Measurements from ENCODE around the gene PSME3IP1. TPM values are rescaled to one million over a fixed set of nuclear protein-coding genes. Genes with fewer than 3 reads are reported as not detected.

Gene PSME3IP1
- total RNA-seq, 1 donor = 70.2 TPM

DNA sequence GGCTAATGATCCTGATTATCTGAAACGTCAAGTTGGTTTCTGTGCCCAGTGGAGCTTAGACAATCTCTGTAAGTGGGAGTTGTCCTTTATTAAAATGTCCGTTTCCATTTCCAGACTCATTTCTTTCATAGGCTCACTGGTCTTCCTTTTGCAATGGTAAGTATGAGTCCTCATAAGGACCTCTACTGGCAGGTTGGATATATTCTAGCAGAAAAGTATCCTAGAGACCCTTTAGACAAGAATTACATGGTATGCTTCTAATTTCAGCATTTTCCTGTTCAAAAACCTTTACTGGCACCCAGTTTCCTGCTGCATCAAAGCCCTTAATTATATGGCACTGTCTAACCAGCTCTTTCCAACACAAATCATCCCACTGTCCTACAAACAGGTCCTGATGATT lies 31.1 kb upstream of the PSME3IP1 start:
- H4K20me1 ChIP-seq (ENCODE audit: insufficient read depth, low read length) = no peaks in the 10 kb centered on the region
- TF ChIP-seq, protein P1, sequence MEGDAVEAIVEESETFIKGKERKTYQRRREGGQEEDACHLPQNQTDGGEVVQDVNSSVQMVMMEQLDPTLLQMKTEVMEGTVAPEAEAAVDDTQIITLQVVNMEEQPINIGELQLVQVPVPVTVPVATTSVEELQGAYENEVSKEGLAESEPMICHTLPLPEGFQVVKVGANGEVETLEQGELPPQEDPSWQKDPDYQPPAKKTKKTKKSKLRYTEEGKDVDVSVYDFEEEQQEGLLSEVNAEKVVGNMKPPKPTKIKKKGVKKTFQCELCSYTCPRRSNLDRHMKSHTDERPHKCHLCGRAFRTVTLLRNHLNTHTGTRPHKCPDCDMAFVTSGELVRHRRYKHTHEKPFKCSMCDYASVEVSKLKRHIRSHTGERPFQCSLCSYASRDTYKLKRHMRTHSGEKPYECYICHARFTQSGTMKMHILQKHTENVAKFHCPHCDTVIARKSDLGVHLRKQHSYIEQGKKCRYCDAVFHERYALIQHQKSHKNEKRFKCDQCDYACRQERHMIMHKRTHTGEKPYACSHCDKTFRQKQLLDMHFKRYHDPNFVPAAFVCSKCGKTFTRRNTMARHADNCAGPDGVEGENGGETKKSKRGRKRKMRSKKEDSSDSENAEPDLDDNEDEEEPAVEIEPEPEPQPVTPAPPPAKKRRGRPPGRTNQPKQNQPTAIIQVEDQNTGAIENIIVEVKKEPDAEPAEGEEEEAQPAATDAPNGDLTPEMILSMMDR (IDR thresholded peaks at IDR 0.05; ENCODE audit: extremely low read depth, low read depth, low read length) = no peak
- no peaks in the 10 kb centered on the region for H3K79me2 ChIP-seq (ENCODE audit: insufficient read depth, low read length)
- H3K4me1 ChIP-seq (ENCODE audit: insufficient read depth, low read length) = no peaks in the 10 kb centered on the region
- no peak overlapping the region for H3K4me3 ChIP-seq (ENCODE audit: insufficient read depth, low read length)
- no peak for DNase-seq (ENCODE audit: insufficient read length, low spot score, missing footprints)
- H2AFZ ChIP-seq (ENCODE audit: low read length) = no peak overlapping the region
- peaks cover 17% of the 10 kb centered on the region for H3K9me3 ChIP-seq (ENCODE audit: low read depth, low read length)
- H3K27ac ChIP-seq (ENCODE audit: low read depth, low read length) = no peak overlapping the region
- no peaks in the 10 kb centered on the region for H3K27me3 ChIP-seq (ENCODE audit: insufficient read depth, low read length)
- H3K4me2 ChIP-seq (ENCODE audit: insufficient read depth, low read length) = no peak overlapping the region
- peaks cover 73% of the 10 kb centered on the region for H3K36me3 ChIP-seq (ENCODE audit: insufficient read depth, low read length)

DNA sequence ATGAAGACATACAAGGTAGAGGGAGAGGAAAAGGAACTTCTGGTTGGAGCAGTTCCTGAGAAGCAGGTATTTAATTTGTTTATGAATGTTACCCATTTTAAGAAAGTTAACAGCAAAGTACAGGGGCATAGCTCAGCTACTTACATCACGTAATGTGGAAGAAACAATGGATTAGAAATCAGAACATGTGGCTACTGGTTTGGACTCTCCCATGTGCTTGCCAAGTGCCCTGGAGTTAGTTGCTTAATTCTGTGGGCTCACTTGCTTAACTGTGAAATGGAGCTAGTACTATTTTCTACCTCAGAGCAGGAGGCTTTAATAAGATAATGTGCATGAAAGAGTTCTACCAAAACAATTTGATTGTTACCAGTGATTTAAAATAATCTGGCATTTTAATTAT lies 27.6 kb upstream of the PSME3IP1 start:
- no peak for DNase-seq (ENCODE audit: insufficient read length, low spot score, missing footprints)
- Histone ChIP-seq H3K27me3 (ENCODE audit: insufficient read depth, low read length) (no peaks in the 10 kb centered on the region), H3K4me2 (ENCODE audit: insufficient read depth, low read length) (no peak overlapping the region), H3K4me1 (ENCODE audit: insufficient read depth, low read length) (no peaks in the 10 kb centered on the region), H2AFZ (ENCODE audit: low read length) (no peak overlapping the region), H3K9me3 (ENCODE audit: low read depth, low read length) (peaks cover 17% of the 10 kb centered on the region), H3K36me3 (ENCODE audit: insufficient read depth, low read length) (peaks cover 69% of the 10 kb centered on the region), H3K27ac (ENCODE audit: low read depth, low read length) (no peak overlapping the region), H3K4me3 (ENCODE audit: insufficient read depth, low read length) (no peak overlapping the region), H4K20me1 (ENCODE audit: insufficient read depth, low read length) (no peaks in the 10 kb centered on the region), H3K79me2 (ENCODE audit: insufficient read depth, low read length) (no peaks in the 10 kb centered on the region)
- TF ChIP-seq, protein P1 (IDR thresholded peaks at IDR 0.05; ENCODE audit: extremely low read depth, low read depth, low read length) = no peak

DNA sequence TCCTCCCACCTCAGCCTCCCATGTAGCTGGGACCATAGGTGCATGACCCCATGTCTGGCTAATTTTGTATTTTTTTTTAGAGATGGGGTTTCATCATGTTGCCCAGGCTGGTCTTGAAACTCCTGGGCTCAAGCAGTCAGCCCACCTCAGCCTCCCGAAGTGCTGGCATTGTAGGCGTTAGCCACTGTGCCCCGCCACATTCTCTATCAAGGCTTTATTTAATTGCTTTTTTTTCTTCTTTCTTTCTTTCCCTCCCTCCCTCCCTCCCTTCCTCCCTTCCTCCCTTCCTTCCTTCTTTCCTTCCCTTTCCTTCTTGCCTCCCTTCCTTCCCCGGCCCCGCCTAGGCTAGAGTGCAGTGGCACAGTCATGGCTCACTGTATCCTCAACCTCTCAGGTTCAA lies 23.9 kb upstream of the PSME3IP1 start:
- no peak overlapping the region for H3K4me3 ChIP-seq (ENCODE audit: insufficient read depth, low read length)
- H4K20me1 ChIP-seq (ENCODE audit: insufficient read depth, low read length) = no peaks in the 10 kb centered on the region
- TF ChIP-seq, protein P1 (IDR thresholded peaks at IDR 0.05; ENCODE audit: extremely low read depth, low read depth, low read length) = no peak
- no peak overlapping the region for H3K27ac ChIP-seq (ENCODE audit: low read depth, low read length)
- H3K27me3 ChIP-seq (ENCODE audit: insufficient read depth, low read length) = no peaks in the 10 kb centered on the region
- no peak for DNase-seq (ENCODE audit: insufficient read length, low spot score, missing footprints)
- no peak overlapping the region for H2AFZ ChIP-seq (ENCODE audit: low read length)
- H3K36me3 ChIP-seq (ENCODE audit: insufficient read depth, low read length) = peaks cover 60% of the 10 kb centered on the region
- peaks cover 13% of the 10 kb centered on the region for H3K79me2 ChIP-seq (ENCODE audit: insufficient read depth, low read length)
- H3K4me2 ChIP-seq (ENCODE audit: insufficient read depth, low read length) = no peak overlapping the region
- no peaks in the 10 kb centered on the region for H3K4me1 ChIP-seq (ENCODE audit: insufficient read depth, low read length)
- no peaks in the 10 kb centered on the region for H3K9me3 ChIP-seq (ENCODE audit: low read depth, low read length)

GRCh38 chr16:57208926-57209325 lies 23.1 kb upstream of the PSME3IP1 start:
- no peak overlapping the region for H3K27ac ChIP-seq (ENCODE audit: low read depth, low read length)
- no peaks in the 10 kb centered on the region for H3K27me3 ChIP-seq (ENCODE audit: insufficient read depth, low read length)
- no peak overlapping the region for H3K4me2 ChIP-seq (ENCODE audit: insufficient read depth, low read length)
- H3K79me2 ChIP-seq (ENCODE audit: insufficient read depth, low read length) = peaks cover 17% of the 10 kb centered on the region
- H3K4me3 ChIP-seq (ENCODE audit: insufficient read depth, low read length) = no peak overlapping the region
- H3K4me1 ChIP-seq (ENCODE audit: insufficient read depth, low read length) = no peaks in the 10 kb centered on the region
- H4K20me1 ChIP-seq (ENCODE audit: insufficient read depth, low read length) = no peaks in the 10 kb centered on the region
- H3K9me3 ChIP-seq (ENCODE audit: low read depth, low read length) = no peaks in the 10 kb centered on the region
- DNase-seq (ENCODE audit: insufficient read length, low spot score, missing footprints) = no peak
- H3K36me3 ChIP-seq (ENCODE audit: insufficient read depth, low read length) = peaks cover 57% of the 10 kb centered on the region
- H2AFZ ChIP-seq (ENCODE audit: low read length) = no peak overlapping the region
- TF ChIP-seq, protein P1 (IDR thresholded peaks at IDR 0.05; ENCODE audit: extremely low read depth, low read depth, low read length) = no peak

All from osteoblast (primary cell).